Dermis blood vessel endothelial cell (primary cell): ENCODE measurements around the gene TMEM106C. TPM values are rescaled to one million over a fixed set of nuclear protein-coding genes. Genes with fewer than 3 reads are reported as not detected.

Experiments
- DNase-seq: peaks from one replicate; pipeline ENCODE4 v3.0.0; 2010
- total RNA-seq: library from RNA; depleted of rRNA; stranded (reverse); fragments of >200 nt; gene quantifications from 2 replicates; pipeline ENCODE4 v1.2.3, GENCODE V29; 2014

The TMEM106C gene
- total RNA-seq, 1 donor from 2014 or later = 74.4 TPM

- DNase-seq = no peak
These were observed 54.1 kb downstream of the TMEM106C start for GRCh38 chr12:48017496-48017895.

GRCh38 chr12:48017921-48018617 is 54.7 kb downstream of the TMEM106C start:
- no peak for DNase-seq

Other genes with a start within 250 kb of the TMEM106C start
- gene ENDOU, start 238.1 kb upstream of the TMEM106C start, total RNA-seq = 0.05 TPM in 1 of 2 replicates, not detected in the other
- gene RAPGEF3, start 204.7 kb upstream of the TMEM106C start, total RNA-seq = 52.0 and 106 TPM in 2 replicates
- gene SLC48A1, start 190.4 kb upstream of the TMEM106C start, total RNA-seq = 19.2 and 22.1 TPM in 2 replicates
- 55.0 and 75.4 TPM in 2 replicates for gene HDAC7, start 143.7 kb upstream of the TMEM106C start, total RNA-seq
- under 0.01 and 0.47 TPM in 2 replicates for gene VDR, start 58.6 kb upstream of the TMEM106C start, total RNA-seq
- gene COL2A1, start 40.9 kb downstream of the TMEM106C start, total RNA-seq = not detected in 2 replicates
- 15.1 and 15.7 TPM in 2 replicates for gene SENP1, start 142.5 kb downstream of the TMEM106C start, total RNA-seq
- 57.0 and 70.2 TPM in 2 replicates for gene PFKM, start 155.8 kb downstream of the TMEM106C start, total RNA-seq
- 18.2 and 24.0 TPM in 2 replicates for gene ASB8, start 193.9 kb downstream of the TMEM106C start, total RNA-seq
- gene CCDC184, start 220.0 kb downstream of the TMEM106C start, total RNA-seq = 0.05 TPM in 1 of 2 replicates, not detected in the other
- 0.09 TPM in 1 of 2 replicates, not detected in the other for gene OR10AD1, start 239.7 kb downstream of the TMEM106C start, total RNA-seq